Mucosa of descending colon (tissue), 3 donors: ENCODE measurements around the gene ACE. TPM values are rescaled to one million over a fixed set of nuclear protein-coding genes. Genes with fewer than 3 reads are reported as not detected.
A peak's percentile ranks its signal among the peaks of the same experiment; 100 is the strongest.
"Not testable (repeated sequence)": the region's sequence is repeated elsewhere in the genome, so short reads cannot be mapped to it uniquely, and the experiment has no call there.

Source experiments
- ATAC-seq: fragments of 200-7000 bp; cut with Tn5 transposase; one replicate; pipeline ENCODE4 v1.9.1; 2020; ENCODE audit warnings: mild to moderate bottlenecking, moderate library complexity
- DNase-seq, 3 donors: peaks; one replicate each; pipeline ENCODE4 v3.0.0-alpha.2; 2020
- H3K36me3 ChIP-seq: fragments of 200-600 bp; one replicate; pipeline ENCODE4 v1.8.0; 2021; ENCODE audit warnings: low read depth, mild to moderate bottlenecking
- H3K4me1 ChIP-seq: fragments of 200-600 bp; one replicate; pipeline ENCODE4 v1.8.0; 2021; ENCODE audit warnings: low read depth, mild to moderate bottlenecking
- H3K4me3 ChIP-seq: fragments of 200-600 bp; one replicate; pipeline ENCODE4 v1.8.0; 2021; ENCODE audit warnings: mild to moderate bottlenecking
- H3K9me3 ChIP-seq: fragments of 200-600 bp; one replicate; pipeline ENCODE4 v1.8.0; 2021; ENCODE audit warnings: mild to moderate bottlenecking
- CTCF ChIP-seq: fragments of 200-600 bp; IDR thresholded peaks from one replicate; pipeline ENCODE4 v1.8.0; 2022; ENCODE audit warnings: antibody characterized with exemption, mild to moderate bottlenecking
- intact Hi-C, 2 donors: fragments of 100-400 bp; cut with DNase I in 1 of 2; cut with micrococcal nuclease in 1 of 2; formaldehyde crosslinking; loops; one replicate each; pipeline versions ENCODE4 v1.11.0 to v1.11.1; 2022; cut with DNase I, micrococcal nuclease
- total RNA-seq, 3 donors: library from RNA; stranded (reverse); fragmentation: NEBNext Ultra II Directional in 2 of 3; extraction: Animal tissue kit (Norgen Biotek cat#: 25700) in 2 of 3; gene quantifications; one replicate each; pipeline versions ENCODE4 v1.2.1 to v1.2.4, GENCODE V29; 2021 to 2023
- donor health status: DM: no; HTN: no; CAD: no; lungs with moderate emphysema.
- donor health status: DM: no; HTN: no; CAD: no.
- donor health status: DM: no; HTN: yes; CAD: no.

ACE gene
- total RNA-seq, 3 donors from 2014 or later: 16.0 to 24.6 (median 23.0) TPM

- no peaks in the 10 kb centered on the region for H3K36me3 ChIP-seq
- TF ChIP-seq CTCF: no peak
- no peaks in the 10 kb centered on the region for H3K9me3 ChIP-seq
- DNase-seq (peak in 1 of 3 donors; percentile 5), ATAC-seq (no peak)
- H3K4me3 ChIP-seq: no peak overlapping the region
- H3K4me1 ChIP-seq: peaks cover 24% of the 10 kb centered on the region
- intact Hi-C loops: no loop called here
These were observed 28.2 kb upstream of the ACE start for GRCh38 chr17:63448655-63449054.

- Histone ChIP-seq H3K36me3 (no peaks in the 10 kb centered on the region), H3K4me3 (no peak overlapping the region), H3K4me1 (peaks cover 13% of the 10 kb centered on the region), H3K9me3 (no peaks in the 10 kb centered on the region)
- no peak for ATAC-seq
- no peak for DNase-seq
- intact Hi-C loops: no loop called here
- no peak for TF ChIP-seq CTCF
These were observed 26.3 kb upstream of the ACE start for GRCh38 chr17:63450551-63450950.

GRCh38 chr17:63451150-63451549 lies 25.7 kb upstream of the ACE start:
- no peaks in the 10 kb centered on the region for H3K9me3 ChIP-seq
- peaks cover 13% of the 10 kb centered on the region for H3K4me1 ChIP-seq
- DNase-seq (no peak), ATAC-seq (no peak)
- no peak overlapping the region for H3K4me3 ChIP-seq
- intact Hi-C loops: no loop called here
- TF ChIP-seq CTCF: no peak
- H3K36me3 ChIP-seq: no peaks in the 10 kb centered on the region

- H3K4me1 ChIP-seq: peaks cover 8% of the 10 kb centered on the region
- H3K36me3 ChIP-seq: no peaks in the 10 kb centered on the region
- DNase-seq (no peak), ATAC-seq (peak; percentile 32)
- no peak for TF ChIP-seq CTCF
- H3K9me3 ChIP-seq: no peaks in the 10 kb centered on the region
- intact Hi-C loops: no loop called here
- no peak overlapping the region for H3K4me3 ChIP-seq
These were observed 24.6 kb upstream of the ACE start for GRCh38 chr17:63452046-63452961.

GRCh38 chr17:63452962-63453551 lies 23.8 kb upstream of the ACE start:
- no peak for TF ChIP-seq CTCF
- peak; percentile 9 for ATAC-seq
- peaks cover under 1% of the 10 kb centered on the region for H3K4me1 ChIP-seq
- no peaks in the 10 kb centered on the region for H3K36me3 ChIP-seq
- intact Hi-C loops: no loop called here
- no peak overlapping the region for H3K4me3 ChIP-seq
- H3K9me3 ChIP-seq: no peaks in the 10 kb centered on the region
- no peak for DNase-seq

GRCh38 chr17:63454357-63454756 lies 22.5 kb upstream of the ACE start:
- H3K36me3 ChIP-seq, intact Hi-C loops, DNase-seq, H3K9me3 ChIP-seq, H3K4me1 ChIP-seq, ATAC-seq, H3K4me3 ChIP-seq: not testable (repeated sequence)
